Skin of body (tissue), 2 donors: ENCODE data around the gene TRMT11. TPM values are rescaled to one million over a fixed set of nuclear protein-coding genes. Genes with fewer than 3 reads are reported as not detected.
"Not testable (repeated sequence)": the region's sequence is repeated elsewhere in the genome, so short reads cannot be mapped to it uniquely, and the experiment has no call there.

Experiments used
- DNase-seq: peaks from one replicate; lab custom pipeline; 2025; lab: John Stamatoyannopoulos, UW
- total RNA-seq: library from RNA; depleted of rRNA; stranded (reverse); fragments of >200 nt; gene quantifications from one replicate; pipeline ENCODE4 v1.2.3, GENCODE V29; 2014

TRMT11 gene
- 23.9 TPM for total RNA-seq

DNA sequence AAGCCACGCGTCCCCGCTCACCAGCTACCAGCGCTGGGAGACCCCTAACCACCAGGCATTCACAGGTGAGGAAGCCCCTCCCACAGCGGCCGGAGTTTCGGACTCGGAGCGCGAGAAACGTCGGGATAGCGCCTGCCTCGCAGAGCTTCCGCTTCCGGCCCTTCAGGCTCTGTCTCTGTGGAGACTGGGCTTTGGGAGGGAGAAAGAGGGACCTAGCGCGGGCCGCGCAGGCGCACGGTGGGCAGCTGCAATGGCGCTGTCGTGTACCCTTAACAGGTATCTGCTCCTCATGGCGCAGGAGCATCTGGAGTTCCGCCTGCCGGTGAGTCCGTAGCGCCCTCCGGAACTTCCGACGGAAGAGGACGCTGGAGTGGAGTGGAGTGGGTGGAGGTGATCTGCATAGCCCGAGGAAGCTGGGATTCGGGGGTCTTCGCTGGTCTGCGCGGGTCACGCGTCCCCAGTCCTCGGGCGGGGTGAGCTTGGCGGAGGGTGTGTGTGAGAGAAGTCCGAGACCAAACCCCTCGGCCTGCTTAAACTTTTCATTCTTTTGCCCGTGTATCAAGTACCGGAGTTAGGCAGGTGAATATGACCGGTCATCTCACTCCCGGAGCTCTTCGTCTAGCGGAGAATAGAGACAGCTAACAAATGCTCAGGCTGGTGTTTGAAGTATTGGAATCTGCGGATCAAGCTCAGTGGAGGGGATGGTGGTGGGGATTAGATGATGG lies at the start of gene TRMT11:
Gene TRMT11, plus strand, starts transcription at position 240 of the 725 bp plus-strand sequence. Its CDS starts 11 bp downstream, at position 251.
- peak; percentile 72 for DNase-seq

DNA sequence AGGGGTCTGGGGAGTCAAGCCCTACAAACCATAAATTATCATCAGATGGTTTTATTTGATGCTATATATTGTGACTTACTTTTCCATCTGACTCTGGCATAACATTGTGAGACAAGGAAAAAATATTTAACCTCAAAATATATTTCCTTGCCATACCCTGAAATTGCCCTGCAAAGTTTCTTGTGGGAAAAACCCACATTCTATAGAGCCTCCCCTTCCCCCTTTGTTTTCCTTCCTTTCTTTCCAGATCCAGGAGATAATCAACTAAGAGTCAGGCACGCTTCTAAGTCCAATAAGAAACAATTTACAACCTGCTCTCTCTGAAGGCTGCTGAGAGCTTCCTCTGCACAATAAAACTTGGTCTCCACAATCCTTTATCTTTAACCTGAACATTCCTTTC lies 47.3 kb upstream of the TRMT11 start:
- DNase-seq: no peak

DNA sequence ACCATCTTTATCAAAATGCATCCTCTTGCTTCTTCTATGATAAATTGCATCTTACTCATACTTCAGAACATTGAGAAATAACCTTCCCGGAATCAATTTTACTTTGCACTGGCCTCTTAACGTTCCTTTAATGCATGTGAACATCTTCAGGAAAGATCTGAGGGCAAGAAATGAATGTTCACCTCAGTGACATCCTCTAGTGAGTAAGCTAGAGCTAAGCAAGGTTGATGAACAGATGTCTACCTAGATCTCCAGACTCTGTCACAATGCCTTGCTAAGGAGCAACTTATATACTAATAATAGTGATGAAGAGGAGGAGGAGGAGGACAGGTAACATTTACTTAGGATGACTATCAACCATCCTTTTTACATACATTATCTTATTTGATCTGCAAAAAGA lies 46.5 kb upstream of the TRMT11 start:
- no peak for DNase-seq

DNA sequence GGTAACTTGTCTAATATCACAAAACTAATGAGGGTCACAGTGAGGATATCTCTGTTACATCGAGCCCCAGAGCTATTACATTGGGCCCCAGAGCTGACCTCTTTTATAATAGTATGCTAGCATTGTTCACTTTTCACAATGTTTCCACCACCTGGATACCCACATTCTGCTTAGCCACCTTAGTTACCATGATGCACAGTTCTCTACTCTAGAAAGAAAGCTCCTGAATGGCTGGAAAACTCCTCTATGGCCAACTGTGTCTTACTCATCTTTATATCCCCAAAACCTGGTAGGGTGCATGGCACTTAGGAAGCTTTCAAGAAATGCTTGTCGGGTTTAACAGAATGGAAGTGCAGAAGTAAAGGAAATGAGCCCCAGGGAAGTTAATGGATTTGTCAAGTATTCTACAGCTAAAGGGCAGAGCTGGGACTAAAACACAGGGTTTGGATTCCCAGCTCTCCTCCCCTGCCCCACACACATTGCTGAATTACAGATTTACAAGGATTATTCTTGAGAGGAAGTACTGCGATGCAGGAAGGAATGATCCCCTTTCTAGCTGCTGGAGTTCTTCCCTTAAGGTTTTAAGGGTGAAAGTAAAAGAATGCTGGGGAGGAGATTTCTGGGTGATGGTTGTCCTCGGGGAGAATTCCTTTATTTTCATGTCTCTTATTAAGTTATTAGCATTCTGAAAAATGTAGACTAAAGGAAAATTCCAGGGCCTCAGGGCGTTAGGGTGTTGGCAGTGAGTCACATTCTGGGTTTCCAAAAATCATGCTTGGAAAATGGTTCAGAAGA lies 45.9 kb upstream of the TRMT11 start:
- DNase-seq: no peak

DNA sequence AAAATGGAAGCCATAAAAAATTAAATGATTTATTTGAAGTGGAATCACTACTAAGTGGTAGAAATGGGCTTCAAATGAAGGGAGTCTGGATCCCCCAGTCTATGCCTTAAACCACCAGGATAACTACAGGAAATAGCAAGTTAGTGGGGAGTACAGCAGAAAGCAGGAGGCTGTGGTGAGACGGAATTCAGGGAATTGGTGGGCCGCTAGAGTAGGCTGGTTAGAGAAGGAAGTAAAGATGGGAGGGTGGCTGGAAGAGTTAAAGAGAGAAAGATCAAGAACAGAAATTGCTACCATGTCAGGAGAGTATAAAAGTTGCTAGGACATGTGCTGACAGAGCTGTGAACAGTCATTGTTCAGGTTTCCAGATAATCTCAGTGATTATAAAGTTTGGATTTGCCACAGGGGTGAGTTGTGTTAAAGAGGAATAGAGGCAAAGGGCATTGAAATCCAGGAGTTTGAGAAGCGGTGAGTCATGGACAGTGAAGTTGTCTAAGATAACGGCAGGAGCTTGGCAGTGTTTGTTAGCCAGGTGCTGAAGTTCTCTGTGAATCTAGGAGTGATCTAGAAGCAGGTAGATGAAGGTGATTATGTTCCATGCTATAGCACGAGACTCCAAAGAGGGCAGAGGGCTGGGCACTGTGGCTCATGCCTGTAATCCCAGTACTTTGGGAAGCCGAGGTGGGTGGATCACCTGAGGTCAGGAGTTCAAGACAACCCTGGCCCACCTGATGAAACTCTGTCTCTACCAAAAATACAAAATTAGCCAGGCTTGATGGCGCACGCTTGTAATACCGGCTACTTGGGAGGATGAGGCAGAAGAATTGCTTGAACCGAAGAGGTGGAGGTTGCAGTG lies 43.4 kb upstream of the TRMT11 start:
- DNase-seq: no peak

DNA sequence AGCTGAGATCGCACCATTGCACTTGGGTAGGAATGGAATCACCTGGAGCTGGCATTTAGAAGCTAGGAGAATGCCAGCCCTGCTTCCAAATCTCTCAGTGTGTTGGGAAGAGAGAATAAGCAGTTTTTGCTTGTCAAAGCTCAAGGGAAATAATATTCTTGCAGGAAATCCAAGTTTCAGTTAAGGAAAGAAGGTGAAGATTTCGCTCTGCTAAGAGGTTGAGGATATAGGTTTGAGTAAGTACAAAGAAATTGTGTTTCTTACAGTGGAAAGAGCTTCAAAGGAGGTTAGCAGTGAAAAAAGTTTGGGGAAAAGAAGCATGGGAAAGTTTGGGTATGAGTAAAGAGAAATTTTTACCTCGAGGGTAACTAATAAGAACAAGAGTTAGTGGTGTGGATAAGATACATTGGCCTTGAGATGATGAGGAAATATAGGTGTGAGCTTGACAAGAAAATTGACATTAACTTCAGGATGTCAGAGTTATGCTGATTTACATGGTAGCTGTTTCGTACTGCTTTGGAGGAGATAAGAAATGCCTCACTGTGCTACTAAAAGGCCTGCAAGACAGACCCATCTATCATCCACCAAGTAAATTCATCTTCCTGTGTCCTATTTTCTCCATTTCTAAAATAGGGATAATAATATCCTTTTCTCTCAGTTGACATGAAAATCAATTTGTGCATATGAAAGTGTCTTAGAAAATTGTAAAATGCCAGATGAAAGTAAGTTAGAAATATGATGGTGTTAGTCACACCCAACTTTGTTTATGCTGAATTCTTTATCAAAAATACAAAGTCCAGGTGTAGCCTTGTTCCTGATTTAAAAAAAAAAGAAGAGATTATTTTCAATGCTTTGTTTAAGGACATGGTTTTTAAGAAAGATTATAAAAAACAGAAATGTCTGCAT lies 42.6 kb upstream of the TRMT11 start:
- no peak for DNase-seq

DNA sequence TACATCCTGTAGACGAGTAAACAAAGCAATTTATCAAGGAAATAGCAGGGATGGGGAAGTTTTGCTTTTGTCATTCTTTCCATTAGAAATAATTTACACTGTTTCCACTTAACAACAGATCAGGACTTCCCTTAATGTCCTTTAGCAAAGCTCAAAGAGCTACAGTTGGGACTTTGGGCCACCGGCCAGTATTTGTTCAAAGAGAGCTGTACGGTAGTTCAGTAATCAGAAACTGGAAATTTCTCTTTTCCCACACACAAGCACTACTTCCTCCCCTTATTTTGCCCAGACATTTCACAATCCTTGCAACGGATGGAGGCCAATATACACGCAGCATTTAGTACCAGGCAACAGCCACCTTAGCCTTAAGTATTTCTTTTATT lies 41.9 kb upstream of the TRMT11 start:
- peak; percentile 36 for DNase-seq

DNA sequence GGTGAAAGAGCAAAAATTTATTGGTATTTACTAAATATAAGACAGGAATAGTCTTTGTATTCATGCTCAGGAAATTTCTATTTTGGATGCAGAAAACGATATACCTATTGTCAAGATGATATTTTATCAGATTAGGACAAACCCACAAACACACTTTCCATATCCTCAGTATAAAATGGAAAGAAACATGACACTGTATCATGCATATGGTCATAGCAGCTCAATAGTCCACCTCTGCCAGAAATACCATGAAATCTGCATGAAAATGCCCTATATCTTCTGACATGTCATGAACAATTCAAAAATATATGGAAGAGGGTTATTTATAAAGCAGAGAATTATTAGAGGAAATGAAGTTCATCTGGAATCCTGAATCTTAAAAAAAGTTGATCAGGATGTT lies 41.4 kb upstream of the TRMT11 start:
- DNase-seq: no peak

DNA sequence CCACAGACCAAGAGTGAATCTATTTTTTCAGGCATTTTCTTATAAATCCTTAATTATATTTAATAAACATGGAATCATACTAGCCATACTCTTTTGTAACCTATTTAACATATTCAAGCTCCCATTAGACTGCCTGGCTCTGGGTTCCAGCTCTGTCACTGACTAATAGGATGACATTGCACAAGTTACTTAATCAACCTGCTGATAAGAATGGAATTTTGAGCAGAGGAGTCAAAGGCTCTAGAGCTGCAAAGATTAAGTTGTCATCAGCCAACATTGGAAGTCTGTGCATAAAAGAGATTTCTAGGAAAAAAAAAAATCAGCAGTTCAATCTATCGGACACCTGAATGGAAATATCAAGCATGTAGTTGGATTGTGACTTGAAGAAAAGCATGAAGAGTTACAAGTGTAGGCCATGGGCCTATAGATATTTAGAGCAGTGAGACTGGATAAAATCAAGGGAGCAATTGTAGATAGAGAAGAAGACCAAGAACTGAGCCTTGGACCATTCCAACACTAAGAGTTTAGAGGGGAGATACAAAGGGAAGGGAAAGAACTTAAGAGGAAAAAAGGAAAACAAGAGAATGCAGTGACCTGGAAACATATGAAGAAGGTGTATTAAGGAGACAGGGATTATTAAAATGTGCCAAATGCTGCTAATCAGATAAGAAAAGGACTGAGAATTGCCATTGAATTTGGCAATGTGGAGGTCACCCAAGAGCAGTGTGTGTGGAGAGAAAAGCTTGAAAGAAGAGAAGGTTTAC lies 40.8 kb upstream of the TRMT11 start:
- no peak for DNase-seq

DNA sequence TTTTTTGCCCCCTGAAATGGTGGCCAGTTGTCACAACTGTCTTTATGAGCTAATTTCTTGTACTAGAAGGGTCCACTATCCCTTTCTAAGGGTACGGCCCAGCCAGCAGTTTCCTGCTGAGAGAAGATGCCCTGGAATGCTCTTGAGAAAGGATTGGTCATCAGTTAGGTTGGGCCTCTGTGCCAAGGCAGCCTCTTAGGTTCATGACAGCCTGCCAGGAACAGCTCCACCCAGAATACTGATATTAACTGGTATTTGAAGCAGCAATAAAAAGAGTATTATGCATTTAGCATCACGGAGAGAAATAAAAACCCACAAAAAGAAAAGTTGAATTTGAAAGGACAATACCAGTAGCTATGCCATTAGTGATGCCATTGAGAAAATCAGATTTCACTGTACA lies 38.7 kb upstream of the TRMT11 start:
- no peak for DNase-seq

DNA sequence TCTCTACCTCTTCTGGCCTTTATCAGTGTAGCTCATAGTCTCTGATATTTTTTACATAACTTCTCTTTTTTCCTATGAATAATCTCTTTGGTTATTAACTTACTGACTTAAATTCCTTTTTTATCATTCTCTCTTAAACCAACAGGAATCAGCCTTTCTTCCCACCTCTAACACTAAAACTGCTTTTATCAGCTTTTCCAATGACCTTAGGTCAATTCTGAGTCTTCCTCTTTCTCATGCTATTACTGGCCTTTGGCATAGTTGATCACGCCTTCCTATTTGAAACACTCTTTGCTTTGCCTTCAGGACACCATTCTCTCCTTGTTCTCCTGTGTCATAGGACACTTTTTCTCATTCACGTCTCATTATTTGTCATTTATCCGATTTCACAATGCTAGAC lies 37.9 kb upstream of the TRMT11 start:
- no peak for DNase-seq

DNA sequence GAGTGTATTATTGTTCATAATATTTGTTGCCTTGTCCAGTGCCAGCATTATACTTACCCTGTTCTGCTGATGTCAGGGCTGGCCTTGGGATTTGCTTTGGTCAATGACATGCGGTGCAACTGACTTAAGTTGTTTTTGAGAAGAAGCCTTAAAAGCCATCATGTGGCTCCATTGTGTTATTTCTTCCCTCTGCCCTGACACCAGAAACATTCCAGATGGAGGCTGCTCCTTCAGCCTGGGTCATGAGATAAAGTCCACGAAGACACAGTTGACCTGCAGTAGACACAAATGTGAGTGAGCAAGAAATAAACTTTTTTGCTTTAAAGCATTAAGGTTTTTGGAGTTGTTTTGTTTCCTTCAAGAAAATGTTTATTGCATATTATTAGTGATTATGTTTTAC lies 37.3 kb upstream of the TRMT11 start:
- DNase-seq: no peak

DNA sequence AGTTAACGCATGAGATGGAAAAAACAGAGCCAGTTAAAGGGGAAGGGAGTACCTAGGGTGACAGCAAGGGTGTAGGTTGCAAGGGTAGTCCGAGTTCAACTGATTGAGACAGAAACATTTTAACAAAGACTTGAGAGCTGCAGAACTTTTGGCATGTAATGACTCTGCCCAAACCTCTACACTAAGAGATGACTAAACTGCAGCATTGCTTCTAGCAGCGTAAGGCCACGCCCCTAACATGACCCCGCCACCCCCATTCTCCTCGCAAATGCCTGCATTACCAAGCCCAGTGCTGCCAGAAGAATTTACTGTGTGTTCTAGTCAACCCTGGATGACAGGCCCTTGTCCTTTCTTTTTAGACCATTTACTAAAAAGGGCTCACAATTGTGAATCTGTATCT lies 36.0 kb upstream of the TRMT11 start:
- no peak for DNase-seq

DNA sequence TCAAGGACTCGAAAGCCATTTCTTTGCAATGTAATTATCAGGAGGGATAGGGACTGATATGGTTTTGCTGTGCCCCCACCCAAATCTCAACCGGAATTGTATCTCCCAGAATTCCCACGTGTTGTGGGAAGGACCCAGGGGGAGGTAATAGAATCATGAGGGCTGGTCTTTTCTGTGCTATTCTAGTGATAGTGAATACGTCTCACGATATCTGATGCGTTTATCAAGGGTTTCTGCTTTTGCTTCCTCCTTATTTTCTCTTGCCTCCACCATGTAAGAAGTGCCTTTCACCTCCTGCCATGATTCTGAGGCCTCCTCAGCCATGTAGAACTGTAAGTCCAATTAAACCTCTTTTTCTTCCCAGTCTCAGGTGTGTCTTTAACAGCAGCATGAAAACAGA lies 35.6 kb upstream of the TRMT11 start:
- DNase-seq: not testable (repeated sequence)

DNA sequence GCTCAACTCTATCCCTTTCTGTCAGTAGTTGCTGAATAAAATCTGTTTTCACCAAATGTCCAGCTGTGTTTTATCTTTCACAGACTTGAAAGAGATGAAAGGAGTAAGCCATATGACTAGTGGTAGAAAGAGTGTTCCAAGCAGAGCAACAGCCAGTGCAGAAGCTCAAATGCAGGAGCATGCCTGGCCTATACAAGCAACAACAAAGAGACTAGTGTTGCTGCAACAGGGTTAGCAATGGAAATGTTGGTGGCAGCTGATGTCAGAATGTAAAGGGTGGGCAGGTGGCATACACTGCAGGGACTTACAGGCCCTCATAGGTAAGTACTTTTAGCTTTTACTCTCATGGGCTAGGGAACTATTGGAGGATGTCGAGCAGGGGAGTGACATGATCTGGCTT lies 35.0 kb upstream of the TRMT11 start:
- DNase-seq: no peak

DNA sequence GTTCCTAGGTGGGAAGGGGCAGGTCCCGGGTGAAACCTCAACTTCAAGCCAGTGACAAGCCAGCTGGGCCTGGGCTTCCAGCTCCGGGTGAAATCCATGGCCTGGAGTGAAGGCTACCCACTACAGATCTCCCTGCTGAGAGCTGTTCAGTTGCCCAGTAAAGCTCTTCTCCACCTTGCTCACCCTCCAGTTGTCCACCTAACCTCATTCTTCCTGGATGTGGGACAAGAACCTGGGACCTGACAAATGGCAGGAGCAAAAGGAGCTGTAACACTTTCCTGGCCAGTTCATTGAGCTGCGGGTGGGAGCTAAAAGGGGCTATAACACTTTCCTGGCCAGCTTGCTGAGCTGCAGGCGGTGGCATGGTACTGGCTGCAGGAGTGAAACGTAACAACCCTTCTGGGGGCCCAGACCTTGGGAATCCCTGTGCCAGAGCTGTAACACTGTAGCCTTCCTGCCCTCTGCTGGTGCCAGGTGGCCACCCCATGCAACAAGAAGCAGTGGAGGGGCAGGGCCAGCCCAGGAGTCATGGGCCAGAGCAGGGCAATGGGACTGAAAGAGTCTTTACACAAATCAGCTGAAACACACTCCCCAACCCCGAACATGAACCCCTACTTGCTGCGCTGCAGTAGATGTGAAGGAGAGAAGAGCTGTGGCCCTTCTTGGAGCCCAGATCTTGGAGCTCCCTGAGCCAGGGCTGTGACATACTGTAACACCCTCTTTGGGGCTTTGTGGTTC lies 33.4 kb upstream of the TRMT11 start:
- no peak for DNase-seq

DNA sequence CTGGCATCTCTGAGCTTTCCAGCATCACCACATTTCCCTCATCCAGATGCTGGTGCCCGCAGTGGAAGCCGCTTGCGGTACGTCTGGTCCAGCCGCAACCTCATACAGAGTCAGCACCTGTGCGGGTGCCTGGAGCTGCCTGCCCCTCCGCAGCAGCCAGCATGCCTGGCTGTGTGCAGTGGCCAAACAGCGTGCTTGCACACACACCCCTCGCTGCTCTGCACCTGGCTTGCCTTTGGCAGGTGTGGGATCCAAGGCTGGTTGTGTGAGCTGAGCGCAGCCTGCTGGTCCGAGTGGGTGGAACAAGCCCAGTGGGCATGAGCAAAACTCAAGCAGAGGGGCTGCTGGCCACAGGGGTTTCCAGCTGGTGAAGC lies 32.9 kb upstream of the TRMT11 start:
- DNase-seq: no peak

DNA sequence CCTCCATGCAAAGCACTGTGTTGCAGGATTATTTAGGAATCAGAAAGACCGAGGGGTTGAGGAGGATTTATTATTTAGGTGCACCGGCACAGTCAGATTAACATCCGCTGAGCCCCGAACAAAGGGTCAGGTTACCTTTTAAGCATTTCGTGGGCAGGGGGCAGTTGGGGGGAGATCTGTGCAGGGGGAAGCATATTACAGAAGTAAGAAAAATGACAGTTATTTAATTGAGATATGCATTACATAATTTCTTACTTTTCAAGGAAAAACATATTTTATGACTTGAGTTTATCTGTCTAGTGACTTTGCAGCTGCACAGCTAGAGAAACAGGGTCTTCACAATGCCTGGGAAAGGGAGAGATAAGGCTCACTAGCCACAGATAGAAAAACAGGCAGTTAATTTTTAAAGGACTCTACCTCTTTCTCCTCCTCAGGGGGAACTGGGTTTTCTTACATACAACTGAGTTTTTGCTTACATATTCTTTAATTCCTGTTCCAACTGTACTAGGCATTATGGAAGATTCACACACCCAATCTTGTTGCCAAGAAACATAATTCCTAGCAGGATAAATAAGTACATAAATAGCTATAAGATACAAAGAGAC lies 31.5 kb upstream of the TRMT11 start:
- no peak for DNase-seq

DNA sequence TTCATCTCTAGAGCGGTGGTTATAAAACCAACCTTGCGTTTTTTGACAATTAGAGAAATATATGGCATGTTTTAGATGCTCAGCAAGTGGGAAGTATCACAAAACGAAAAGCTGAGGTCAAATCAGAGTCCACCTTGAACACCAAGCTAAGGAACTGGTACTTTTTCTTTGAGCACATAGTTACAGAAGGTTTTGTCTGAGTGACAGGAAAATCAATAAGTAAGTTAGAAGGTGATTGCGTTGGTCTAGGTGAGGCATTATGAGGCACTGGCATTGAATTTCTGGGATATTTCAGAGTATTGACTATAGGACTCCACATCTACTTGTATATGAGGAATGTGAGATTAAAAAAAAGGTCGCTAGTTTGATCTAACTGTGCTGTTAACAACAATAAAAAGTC lies 30.4 kb upstream of the TRMT11 start:
- DNase-seq: no peak
